GM23248 (cell line): ENCODE results near the gene NBPF4.
"Not testable (repeated sequence)": the region's sequence is repeated elsewhere in the genome, so short reads cannot be mapped to it uniquely, and the experiment has no call there.

Experiments
- EZH2 ChIP-seq: fragments of 200-600 bp; sonication (generic); IDR thresholded peaks from 2 replicates; pipeline ENCODE4 v1.6.1; 2018; ENCODE audit warnings: antibody characterized with exemption, mild to moderate bottlenecking; ENCODE audit not compliant: insufficient read depth, poor library complexity, severe bottlenecking
- EZH2phosphoT487 ChIP-seq: fragments of 200-600 bp; sonication (generic); IDR thresholded peaks from 2 replicates; pipeline ENCODE4 v1.6.1; 2018; ENCODE audit warnings: antibody characterized with exemption, moderate library complexity, mild to moderate bottlenecking, low read depth; ENCODE audit not compliant: insufficient read depth

DNA sequence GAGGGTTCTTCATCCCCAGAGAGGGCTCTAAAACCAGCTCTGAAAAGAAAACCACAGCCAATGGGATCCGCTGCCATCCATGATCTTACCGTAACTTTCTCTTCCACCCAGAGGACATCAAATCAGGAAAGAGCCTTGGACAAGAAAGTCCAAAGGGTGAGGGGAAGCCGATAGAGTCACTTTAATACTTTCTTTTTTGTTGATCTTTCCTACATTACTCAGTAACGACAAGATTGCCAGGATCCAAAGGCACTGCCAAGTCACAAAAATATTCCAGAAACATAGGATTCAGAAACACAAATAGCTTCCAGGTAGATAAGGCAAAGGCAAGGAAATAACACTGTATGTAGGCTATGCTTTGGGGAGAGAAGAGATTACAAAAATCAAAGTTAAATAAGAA, 17.0 kb downstream of the NBPF4 start:
- not testable (repeated sequence) for TF ChIP-seq EZH2, EZH2phosphoT487
